Measurements from ENCODE around the gene DNER.
"Not testable (repeated sequence)": the region's sequence is repeated elsewhere in the genome, so short reads cannot be mapped to it uniquely, and the experiment has no call there.

Gene DNER, protein sequence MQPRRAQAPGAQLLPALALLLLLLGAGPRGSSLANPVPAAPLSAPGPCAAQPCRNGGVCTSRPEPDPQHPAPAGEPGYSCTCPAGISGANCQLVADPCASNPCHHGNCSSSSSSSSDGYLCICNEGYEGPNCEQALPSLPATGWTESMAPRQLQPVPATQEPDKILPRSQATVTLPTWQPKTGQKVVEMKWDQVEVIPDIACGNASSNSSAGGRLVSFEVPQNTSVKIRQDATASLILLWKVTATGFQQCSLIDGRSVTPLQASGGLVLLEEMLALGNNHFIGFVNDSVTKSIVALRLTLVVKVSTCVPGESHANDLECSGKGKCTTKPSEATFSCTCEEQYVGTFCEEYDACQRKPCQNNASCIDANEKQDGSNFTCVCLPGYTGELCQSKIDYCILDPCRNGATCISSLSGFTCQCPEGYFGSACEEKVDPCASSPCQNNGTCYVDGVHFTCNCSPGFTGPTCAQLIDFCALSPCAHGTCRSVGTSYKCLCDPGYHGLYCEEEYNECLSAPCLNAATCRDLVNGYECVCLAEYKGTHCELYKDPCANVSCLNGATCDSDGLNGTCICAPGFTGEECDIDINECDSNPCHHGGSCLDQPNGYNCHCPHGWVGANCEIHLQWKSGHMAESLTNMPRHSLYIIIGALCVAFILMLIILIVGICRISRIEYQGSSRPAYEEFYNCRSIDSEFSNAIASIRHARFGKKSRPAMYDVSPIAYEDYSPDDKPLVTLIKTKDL

DNA sequence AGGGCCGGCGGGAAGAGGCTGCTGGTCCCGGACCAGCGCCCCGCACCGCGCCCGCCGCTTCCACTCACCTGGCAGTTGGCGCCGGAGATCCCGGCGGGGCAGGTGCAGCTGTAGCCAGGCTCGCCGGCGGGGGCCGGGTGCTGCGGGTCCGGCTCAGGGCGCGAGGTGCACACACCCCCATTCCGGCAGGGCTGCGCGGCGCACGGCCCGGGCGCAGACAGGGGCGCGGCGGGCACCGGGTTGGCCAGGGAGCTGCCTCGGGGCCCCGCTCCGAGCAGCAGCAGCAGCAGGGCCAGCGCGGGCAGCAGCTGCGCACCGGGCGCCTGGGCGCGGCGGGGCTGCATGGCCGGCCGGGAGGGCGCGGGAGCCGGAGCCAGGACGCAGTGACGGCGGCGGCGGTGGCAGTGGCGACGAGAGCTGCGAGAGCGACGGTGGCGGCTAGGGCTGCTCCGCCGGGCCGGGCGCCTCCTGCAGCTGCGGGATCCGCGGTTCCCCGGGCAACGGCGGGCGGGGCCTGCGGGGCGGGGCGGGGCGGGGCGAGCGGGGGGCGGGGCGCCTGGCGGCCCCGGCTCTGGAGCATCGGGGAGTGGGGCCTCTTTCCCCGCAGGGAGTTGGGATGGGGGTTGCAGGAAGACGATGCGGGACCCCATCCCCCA lies at the start of gene DNER:
DNER (minus strand) TSS at position 476 of the 656 bp plus-strand sequence; CDS start at position 344, 132 bp downstream.
- no peaks in the 10 kb centered on the region for H3K27me3 ChIP-seq (ENCODE audit: insufficient read depth, low read length, poor library complexity, severe bottlenecking)
- no peaks in the 10 kb centered on the region for H3K4me1 ChIP-seq (ENCODE audit: insufficient read depth, low read length, poor library complexity, severe bottlenecking)
- no peaks in the 10 kb centered on the region for H3K9me2 ChIP-seq (replicated peaks; ENCODE audit: low read depth, low read length)
- H2AFZ ChIP-seq (ENCODE audit: low read length): no peak within 1 kb of the TSS
- no peak within 1 kb of the TSS for H3K4me3 ChIP-seq (ENCODE audit: low read length, poor library complexity, severe bottlenecking)
- H3K36me3 ChIP-seq (ENCODE audit: insufficient read depth, low read length): no peaks in the 10 kb centered on the region
- H4K20me1 ChIP-seq (ENCODE audit: insufficient read depth, low read length, poor library complexity, severe bottlenecking): no peaks in the 10 kb centered on the region
- no peaks in the 10 kb centered on the region for H3K9me3 ChIP-seq (ENCODE audit: insufficient read depth, low read depth, low read length)
- no peak within 1 kb of the TSS for H3K4me2 ChIP-seq (ENCODE audit: low read depth, low read length, poor library complexity, severe bottlenecking)
- H3K79me2 ChIP-seq (ENCODE audit: insufficient read depth, low read length): no peaks in the 10 kb centered on the region
- TF ChIP-seq, protein P1, sequence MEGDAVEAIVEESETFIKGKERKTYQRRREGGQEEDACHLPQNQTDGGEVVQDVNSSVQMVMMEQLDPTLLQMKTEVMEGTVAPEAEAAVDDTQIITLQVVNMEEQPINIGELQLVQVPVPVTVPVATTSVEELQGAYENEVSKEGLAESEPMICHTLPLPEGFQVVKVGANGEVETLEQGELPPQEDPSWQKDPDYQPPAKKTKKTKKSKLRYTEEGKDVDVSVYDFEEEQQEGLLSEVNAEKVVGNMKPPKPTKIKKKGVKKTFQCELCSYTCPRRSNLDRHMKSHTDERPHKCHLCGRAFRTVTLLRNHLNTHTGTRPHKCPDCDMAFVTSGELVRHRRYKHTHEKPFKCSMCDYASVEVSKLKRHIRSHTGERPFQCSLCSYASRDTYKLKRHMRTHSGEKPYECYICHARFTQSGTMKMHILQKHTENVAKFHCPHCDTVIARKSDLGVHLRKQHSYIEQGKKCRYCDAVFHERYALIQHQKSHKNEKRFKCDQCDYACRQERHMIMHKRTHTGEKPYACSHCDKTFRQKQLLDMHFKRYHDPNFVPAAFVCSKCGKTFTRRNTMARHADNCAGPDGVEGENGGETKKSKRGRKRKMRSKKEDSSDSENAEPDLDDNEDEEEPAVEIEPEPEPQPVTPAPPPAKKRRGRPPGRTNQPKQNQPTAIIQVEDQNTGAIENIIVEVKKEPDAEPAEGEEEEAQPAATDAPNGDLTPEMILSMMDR (conservative IDR thresholded peaks at IDR 0.05; ENCODE audit: low read length): no peak
- TF ChIP-seq EZH2phosphoT487 (IDR thresholded peaks at IDR 0.05; ENCODE audit: borderline replicate concordance): no peak
- H3F3A ChIP-seq (ENCODE audit: low read depth): no peaks in the 10 kb centered on the region
- no peak within 1 kb of the TSS for H3K9ac ChIP-seq (ENCODE audit: low read depth, low read length, poor library complexity, severe bottlenecking)

DNA sequence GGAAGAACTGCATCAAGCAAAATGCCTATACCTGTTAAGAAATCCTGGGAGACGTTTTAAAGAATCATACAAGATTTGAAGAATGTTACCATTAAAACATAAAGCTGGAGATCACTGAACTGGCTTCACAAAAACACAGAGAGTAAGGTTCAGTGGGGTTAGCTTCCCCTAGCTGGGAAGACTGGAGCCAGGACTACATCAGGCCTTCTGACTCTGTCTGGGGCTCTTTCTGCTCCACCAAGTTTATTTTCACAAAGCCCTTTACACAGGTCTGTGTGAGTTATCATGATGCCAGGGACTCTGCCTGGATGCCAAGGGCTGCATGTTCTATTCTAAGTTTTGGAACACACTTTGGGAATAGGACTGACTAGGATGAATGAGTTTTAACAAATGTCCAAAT lies 47.3 kb upstream of the DNER start:
- Histone ChIP-seq H3K4me1 (ENCODE audit: insufficient read depth, low read length, poor library complexity, severe bottlenecking) (no peaks in the 10 kb centered on the region), H3K4me2 (ENCODE audit: low read depth, low read length, poor library complexity, severe bottlenecking) (no peak overlapping the region), H3K9me2 (replicated peaks; ENCODE audit: low read depth, low read length) (no peaks in the 10 kb centered on the region), H4K20me1 (ENCODE audit: insufficient read depth, low read length, poor library complexity, severe bottlenecking) (no peaks in the 10 kb centered on the region), H3K27me3 (ENCODE audit: insufficient read depth, low read length, poor library complexity, severe bottlenecking) (no peaks in the 10 kb centered on the region), H2AFZ (ENCODE audit: low read length) (no peak overlapping the region), H3K9ac (ENCODE audit: low read depth, low read length, poor library complexity, severe bottlenecking) (no peak overlapping the region), H3K9me3 (ENCODE audit: insufficient read depth, low read depth, low read length) (no peaks in the 10 kb centered on the region), H3K4me3 (ENCODE audit: low read length, poor library complexity, severe bottlenecking) (no peak overlapping the region), H3K36me3 (ENCODE audit: insufficient read depth, low read length) (peaks cover 34% of the 10 kb centered on the region; the same call in 1 of the 2 replicates), H3F3A (ENCODE audit: low read depth) (no peaks in the 10 kb centered on the region), H3K79me2 (ENCODE audit: insufficient read depth, low read length) (no peaks in the 10 kb centered on the region)
- TF ChIP-seq, protein P1 (conservative IDR thresholded peaks at IDR 0.05; ENCODE audit: low read length): no peak
- TF ChIP-seq EZH2phosphoT487 (IDR thresholded peaks at IDR 0.05; ENCODE audit: borderline replicate concordance): no peak

DNA sequence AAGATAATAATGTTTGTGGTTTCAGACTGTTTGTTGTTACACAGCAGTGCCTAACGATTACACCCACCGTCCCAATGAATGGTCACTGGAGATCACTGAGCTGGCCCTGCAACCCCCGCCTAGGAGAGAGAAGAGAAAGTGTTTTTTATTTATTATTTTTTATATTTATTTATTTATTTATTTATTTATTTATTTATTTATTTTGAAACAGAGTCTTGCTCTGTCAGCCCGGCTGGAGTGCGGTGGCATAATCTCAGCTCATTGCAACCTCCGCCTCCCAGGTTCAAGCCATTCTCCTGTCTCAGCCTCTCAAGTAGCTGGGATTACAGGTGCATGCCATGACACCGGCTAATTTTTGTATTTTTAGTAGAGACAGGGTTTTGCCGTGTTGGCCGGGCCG lies 43.1 kb upstream of the DNER start:
- not testable (repeated sequence) for H3F3A ChIP-seq (ENCODE audit: low read depth); H3K4me2 ChIP-seq (ENCODE audit: low read depth, low read length, poor library complexity, severe bottlenecking); H3K27me3 ChIP-seq (ENCODE audit: insufficient read depth, low read length, poor library complexity, severe bottlenecking); H4K20me1 ChIP-seq (ENCODE audit: insufficient read depth, low read length, poor library complexity, severe bottlenecking); H3K4me3 ChIP-seq (ENCODE audit: low read length, poor library complexity, severe bottlenecking); H3K9me2 ChIP-seq (replicated peaks; ENCODE audit: low read depth, low read length); H3K9me3 ChIP-seq (ENCODE audit: insufficient read depth, low read depth, low read length); H3K4me1 ChIP-seq (ENCODE audit: insufficient read depth, low read length, poor library complexity, severe bottlenecking); H3K36me3 ChIP-seq (ENCODE audit: insufficient read depth, low read length); H3K79me2 ChIP-seq (ENCODE audit: insufficient read depth, low read length); H2AFZ ChIP-seq (ENCODE audit: low read length); H3K9ac ChIP-seq (ENCODE audit: low read depth, low read length, poor library complexity, severe bottlenecking)

Data from Loucy (cell line).